DND-41 (cell line): ENCODE measurements around the gene HINT3.

Experiments used
- EZH2 ChIP-seq: IDR thresholded peaks from 3 replicates; pipeline ENCODE4 v1.6.1; 2012; ENCODE audit warnings: borderline replicate concordance, low read depth, mild to moderate bottlenecking, moderate library complexity, low read length, inconsistent platforms; ENCODE audit not compliant: severe bottlenecking
- TF ChIP-seq, protein P1 (sequence below): IDR thresholded peaks from 2 replicates; pipeline ENCODE4 v1.5.1; 2012; ENCODE audit warnings: borderline replicate concordance, low read length, moderate library complexity, mild to moderate bottlenecking; ENCODE audit not compliant: poor library complexity, severe bottlenecking; ENCODE audit errors: extremely low read depth

DNA sequence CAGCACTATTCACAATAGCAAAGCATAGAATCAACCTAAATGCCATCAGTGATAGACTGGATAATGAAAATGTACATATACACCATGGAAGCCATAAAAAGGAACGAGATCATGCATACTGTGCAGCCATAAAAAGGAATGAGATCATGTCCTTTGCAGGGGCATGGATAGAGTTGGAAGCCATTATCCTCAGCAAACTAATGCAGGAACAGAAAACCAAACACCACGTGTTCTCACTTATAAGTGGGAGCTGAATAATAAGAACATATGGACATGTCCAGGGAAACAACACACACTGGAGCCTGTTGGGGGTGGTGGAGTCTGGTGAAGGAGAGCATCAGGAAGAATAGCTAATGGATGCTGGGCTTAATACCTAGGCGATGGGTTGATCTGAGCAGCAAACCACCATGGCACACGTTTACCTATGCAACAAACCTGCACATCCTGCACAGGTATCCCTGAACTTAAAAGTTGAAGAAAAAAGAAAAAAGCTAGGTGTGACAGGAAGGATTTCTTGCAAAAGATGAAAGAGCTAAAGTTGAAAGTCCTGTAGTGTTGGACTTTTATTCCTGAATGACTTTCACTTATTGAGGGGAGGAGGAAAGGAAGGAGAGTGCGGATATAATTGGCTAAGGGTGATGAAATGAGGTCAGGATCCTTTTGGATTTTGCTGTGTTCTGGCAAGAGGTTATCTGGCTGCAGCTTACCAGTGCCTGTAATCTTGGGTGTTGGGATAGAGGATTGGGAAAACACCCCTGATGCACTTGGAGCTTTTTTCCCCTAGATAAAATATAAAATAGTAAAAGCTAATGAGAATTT is 38.3 kb downstream of the HINT3 start:
- TF ChIP-seq, protein P1, sequence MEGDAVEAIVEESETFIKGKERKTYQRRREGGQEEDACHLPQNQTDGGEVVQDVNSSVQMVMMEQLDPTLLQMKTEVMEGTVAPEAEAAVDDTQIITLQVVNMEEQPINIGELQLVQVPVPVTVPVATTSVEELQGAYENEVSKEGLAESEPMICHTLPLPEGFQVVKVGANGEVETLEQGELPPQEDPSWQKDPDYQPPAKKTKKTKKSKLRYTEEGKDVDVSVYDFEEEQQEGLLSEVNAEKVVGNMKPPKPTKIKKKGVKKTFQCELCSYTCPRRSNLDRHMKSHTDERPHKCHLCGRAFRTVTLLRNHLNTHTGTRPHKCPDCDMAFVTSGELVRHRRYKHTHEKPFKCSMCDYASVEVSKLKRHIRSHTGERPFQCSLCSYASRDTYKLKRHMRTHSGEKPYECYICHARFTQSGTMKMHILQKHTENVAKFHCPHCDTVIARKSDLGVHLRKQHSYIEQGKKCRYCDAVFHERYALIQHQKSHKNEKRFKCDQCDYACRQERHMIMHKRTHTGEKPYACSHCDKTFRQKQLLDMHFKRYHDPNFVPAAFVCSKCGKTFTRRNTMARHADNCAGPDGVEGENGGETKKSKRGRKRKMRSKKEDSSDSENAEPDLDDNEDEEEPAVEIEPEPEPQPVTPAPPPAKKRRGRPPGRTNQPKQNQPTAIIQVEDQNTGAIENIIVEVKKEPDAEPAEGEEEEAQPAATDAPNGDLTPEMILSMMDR = no peak
- no peak for TF ChIP-seq EZH2
